Measurements from ENCODE around the gene SPRING1.

SPRING1 gene

GRCh38 chr12:116692605-116693004 is 45.3 kb downstream of the SPRING1 start:
- no peak for DNase-seq (ENCODE audit: low read depth)
- H3K4me3 ChIP-seq (ENCODE audit: low read depth, low read length) = no peak overlapping the region
- no peak for TF ChIP-seq CTCF (IDR thresholded peaks at IDR 0.05; ENCODE audit: low read depth, low read length, missing control alignments)

- no peak overlapping the region for H3K4me3 ChIP-seq (ENCODE audit: low read depth, low read length)
- no peak for TF ChIP-seq CTCF (IDR thresholded peaks at IDR 0.05; ENCODE audit: low read depth, low read length, missing control alignments)
- DNase-seq (ENCODE audit: low read depth) = no peak
Observed at GRCh38 chr12:116691636-116692035, 46.2 kb downstream of the SPRING1 start.

- TF ChIP-seq CTCF (IDR thresholded peaks at IDR 0.05; ENCODE audit: low read depth, low read length, missing control alignments) = no peak
- H3K4me3 ChIP-seq (ENCODE audit: low read depth, low read length) = no peak overlapping the region
- no peak for DNase-seq (ENCODE audit: low read depth)
Observed at GRCh38 chr12:116691205-116691604, 46.7 kb downstream of the SPRING1 start.

GRCh38 chr12:116689979-116690744 is 47.7 kb downstream of the SPRING1 start:
- no peak for DNase-seq (ENCODE audit: low read depth)
- TF ChIP-seq CTCF (IDR thresholded peaks at IDR 0.05; ENCODE audit: low read depth, low read length, missing control alignments) = no peak
- no peak overlapping the region for H3K4me3 ChIP-seq (ENCODE audit: low read depth, low read length)

GRCh38 chr12:116689521-116689920 is 48.3 kb downstream of the SPRING1 start:
- no peak for DNase-seq (ENCODE audit: low read depth)
- no peak overlapping the region for H3K4me3 ChIP-seq (ENCODE audit: low read depth, low read length)
- TF ChIP-seq CTCF (IDR thresholded peaks at IDR 0.05; ENCODE audit: low read depth, low read length, missing control alignments) = no peak
